Measurements from ENCODE around the gene ASTN2. TPM values are rescaled to one million over a fixed set of nuclear protein-coding genes. Genes with fewer than 3 reads are reported as not detected.

Gene ASTN2
- total RNA-seq, 1 experiment from 2014 or later, result 11.4 TPM

DNA sequence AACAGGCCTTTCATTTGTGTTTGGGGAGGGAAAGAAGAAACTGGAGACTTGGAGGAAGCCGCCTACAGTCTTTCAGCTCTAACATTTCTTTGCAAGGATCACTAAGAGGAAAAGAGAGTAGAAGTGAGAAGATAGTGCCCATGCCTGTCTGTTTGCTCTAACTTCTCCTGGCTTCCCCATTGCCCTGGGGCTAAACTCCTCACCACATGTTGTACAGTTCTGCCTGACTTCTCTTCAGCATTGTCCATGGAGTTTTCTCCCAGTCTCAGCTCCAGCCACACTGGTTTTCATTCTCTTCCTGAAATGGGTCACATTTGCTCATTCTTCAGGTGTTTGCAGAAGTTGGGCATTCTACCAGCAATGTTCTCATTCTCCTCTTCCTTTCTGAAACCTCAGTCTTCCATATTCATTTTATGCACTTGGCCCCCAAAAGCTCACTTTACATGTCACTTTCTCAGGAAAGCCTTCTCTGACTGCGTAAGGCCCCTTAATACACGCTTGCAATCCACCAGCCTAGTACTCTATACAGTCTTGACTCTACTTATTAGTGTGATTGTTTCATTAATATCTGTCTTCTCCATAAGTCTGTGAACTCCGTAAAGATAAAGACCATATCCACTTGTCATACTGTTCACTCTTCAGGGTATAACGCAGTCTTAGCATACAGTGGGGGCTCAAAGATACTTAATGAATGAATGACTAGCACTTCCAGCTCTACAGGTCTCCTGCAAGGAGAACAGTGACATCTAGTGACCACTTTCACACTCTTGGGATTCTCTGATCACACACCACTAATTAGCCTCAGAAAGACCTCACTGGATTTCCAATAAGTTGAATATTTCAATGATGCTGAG, 768.0 kb downstream of the ASTN2 start:
- peak; percentile 58 for DNase-seq (ENCODE audit: low read depth)

DNA sequence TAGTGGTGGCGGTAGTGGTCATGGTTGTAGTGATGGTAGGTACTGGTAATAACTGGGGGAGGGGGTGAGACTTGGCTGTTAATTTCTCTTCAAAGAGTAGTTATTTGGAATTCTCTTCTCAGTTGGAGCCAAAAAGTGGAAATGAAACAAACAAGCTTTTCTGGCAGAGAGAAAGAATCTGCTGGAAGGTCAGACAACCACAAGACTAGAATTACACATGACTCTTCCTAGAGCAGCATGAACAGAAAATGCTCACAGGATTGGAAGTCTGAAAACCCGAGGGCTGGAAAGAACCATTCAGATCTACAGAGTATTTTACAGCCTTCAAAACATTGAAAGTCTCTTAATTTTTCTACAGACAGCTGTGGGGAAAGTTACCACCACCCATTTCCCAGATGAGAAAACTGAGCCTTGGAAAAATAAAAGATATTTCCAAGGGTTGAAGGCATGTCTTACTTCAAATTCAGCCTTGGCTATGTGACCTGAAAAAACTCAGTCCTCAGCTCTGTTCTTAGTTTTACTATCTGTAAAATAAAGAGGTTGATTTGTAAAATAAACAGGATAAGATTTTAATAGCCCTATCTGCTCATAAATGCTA, 770.7 kb downstream of the ASTN2 start:
- no peak for DNase-seq (ENCODE audit: low read depth)

DNA sequence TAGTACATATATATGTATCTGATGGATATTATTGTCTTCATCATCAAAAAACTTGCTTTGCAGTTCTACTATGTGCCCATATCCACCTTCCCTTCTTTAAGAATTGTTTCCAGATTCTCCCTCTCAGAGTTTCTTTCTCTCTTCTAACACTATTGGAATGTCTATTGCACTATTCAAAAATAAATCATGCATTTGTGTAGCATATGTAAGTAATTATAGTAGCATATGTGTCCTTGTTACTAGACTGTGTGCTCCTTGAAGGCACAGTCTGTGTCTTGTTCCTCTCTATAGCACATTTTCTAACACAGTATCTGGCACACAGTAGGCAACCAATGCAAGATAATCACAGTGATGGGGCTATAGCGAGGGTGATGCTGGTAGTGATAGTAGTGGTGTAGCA, 771.2 kb downstream of the ASTN2 start:
- no peak for DNase-seq (ENCODE audit: low read depth)

DNA sequence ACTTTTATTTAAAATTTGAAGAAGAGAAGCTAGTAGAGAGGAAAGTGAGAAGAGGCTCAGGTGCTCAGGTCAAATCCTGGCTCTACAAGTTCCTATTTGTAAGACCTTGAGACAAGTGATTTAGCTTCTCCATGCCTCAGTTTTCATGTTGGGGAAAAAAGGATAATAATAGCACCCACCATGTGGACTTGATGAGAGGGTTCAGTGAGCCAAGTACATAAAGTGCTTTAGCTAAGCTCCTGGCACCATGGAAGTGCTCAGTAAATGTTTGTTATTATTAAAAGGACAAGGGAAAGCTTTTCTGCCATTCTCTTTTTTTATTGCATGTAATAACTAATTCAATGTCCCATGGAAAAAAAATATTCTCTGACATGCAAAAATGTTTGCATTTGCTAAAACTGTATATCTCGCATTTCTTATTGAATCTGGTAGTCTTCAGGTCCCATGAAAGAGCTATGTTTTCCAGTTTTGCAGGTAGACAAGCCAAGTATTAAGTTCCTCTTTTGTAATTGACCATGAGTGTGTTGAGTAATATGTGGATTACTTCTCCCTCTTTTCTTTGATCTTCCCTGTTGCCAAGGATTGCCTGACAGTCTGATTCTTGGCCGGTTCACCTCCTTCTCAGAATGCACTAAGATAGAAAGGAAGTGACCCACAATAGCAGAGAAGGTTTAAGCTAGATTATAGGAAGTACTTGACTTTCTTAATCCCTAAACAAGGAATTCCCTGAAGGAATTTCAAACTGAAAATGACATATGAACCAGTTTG, 773.4 kb downstream of the ASTN2 start:
- no peak for DNase-seq (ENCODE audit: low read depth)

DNA sequence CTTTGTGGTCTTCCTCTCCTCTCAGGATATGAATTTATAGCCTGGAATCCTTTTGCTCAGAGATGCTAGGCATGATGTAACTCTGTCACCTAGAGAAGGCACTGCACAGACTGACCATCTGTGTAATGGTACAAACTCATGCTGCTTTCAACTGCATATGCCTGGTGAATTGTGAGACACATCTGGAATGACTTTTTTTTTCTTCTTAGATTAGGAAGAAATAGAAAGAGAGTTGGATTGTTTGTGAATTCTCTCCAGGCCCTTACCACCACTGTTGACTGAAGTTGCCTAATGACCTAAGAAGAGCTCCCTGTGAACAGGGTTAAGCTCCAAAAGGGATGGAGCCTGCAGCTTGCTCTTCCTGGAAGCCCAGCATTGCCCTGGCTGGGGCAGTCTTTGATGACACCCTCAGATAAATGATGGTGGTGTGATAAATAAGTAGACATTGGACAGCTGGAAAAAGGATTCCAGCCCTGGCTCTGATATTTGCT, 775.6 kb downstream of the ASTN2 start:
- peak; percentile 51 for DNase-seq (ENCODE audit: low read depth)

DNA sequence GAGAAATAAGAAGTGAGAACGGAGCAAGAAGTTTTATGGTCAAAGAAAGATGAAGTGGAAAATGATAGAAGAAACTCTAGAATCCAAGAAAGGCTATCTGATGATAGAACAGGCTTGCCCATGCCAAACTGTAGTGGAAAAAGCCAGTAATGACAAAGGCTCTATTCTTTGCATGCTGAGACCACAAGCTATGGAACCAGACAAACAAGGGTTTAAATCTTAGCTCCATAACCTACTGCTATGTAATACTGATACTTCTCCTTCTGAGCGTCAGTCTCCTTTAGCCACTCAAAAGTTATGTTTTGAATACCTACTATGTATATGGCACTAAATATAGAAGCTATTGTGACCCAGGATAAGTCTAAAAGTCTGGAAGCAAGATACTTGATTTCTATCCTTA, 778.9 kb downstream of the ASTN2 start:
- no peak for DNase-seq (ENCODE audit: low read depth)

DNA sequence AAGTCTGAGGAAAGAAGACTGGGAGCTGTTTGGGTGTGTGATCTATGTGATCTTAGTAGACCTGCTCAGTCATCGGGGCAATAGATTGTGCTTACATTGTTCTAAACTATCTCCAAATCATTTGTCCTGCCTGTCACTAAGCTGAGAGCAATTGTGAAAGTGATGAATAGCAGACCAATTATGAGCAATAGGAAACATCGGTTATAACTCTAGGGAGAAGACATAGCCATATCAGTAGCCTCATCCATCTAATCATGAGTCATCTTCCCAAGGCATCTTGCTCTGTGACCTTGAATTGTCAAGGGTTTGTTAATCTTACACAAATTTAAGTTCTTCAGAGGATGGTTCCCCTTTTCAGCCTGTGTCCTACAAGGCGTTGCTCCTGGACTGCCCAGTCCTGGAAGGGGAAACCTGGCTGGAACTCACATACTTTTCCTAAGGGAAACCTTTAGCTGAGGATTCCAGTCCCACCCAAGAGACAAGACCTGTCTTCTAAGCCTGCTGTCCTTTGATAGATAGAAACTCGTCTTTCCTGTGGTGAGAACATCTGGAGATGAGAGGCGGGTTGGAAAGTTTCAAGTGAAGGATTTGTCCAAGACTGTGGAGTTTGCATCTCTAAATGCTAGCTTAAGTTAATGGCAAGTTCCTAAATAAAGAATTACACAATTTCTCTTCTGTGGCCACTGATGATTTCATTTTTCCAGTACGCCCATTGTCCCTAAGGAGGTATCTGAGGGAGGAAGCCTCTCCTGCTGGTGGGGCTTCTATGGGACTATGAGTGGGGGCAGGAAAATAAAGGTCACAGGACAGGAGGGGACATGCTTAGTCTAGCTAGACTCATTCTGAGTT, 781.6 kb downstream of the ASTN2 start:
- peak; percentile 72 for DNase-seq (ENCODE audit: low read depth)

DNA sequence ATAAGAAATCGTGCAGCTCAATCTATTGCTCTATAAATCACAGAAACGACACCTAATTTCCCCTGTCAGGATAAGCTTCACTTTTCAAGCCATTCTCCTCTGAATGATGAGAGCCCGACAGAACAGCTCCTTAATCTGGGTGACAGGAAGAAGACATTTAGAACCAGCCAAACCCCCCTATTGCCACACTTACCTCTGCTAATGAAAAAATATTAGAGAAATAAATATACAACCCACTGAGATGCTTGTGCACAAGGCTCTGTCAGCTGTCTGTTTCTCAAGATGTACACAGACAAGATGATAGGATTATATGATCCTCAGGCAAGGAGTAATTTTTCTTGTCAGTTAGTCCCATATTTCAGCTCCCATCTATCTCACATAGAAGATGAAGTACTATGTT, 785.2 kb downstream of the ASTN2 start:
- no peak for DNase-seq (ENCODE audit: low read depth)

DNA sequence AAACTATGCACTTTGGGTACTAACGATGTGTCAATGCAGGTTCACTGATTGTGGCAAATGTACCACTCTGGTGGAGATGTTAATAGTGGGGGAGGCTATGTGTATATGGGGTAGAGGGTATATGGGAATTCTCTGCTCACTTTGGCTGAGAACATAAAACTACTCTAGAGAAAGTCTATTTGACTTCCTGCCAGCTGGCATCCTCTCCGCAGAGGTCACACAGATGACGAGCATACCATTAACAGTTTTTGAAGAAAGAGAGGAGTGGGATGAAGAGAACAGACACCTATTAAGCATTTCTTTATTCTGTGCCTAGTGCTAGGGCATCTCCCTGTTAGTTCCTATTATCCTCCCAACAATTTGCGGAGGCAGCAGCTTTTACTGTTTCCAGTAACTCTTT, 786.1 kb downstream of the ASTN2 start:
- no peak for DNase-seq (ENCODE audit: low read depth)

DNA sequence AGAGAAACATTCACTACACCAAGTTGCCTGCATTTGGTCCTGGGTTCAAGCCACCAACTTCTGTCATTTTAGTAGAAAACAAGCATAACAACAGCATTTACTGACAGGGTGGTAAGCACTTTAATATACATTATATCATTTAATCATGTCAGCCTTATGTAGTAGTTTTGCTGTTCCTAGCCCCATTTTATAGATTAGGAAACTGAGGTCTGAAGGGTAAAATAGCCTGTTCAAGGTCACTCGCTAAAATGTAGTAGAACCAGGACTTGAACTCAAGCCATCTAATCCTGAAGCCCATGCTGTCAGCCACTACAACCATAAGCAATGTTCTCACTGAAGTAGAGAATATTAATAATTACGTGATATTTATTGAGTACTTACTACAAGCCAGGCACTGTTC, 787.4 kb downstream of the ASTN2 start:
- DNase-seq (ENCODE audit: low read depth), result no peak

DNA sequence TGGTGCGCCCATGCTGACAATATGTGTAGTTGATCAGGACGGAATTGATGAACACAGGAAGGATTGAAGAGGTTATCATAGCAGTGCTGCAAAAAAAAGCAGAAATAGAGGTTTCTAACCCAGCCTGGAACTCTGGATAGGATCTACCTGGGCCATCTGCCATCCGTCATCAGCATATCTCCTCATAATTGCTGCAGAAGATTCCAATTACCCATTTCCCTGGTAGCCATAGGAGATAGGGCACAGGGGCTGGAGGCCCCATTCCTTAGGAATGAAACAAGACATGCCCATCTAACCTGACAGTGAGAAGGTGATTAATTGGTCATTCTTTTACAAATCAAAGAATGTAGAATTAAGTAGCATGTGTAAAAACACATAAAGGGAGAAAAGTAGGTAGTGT, 788.1 kb downstream of the ASTN2 start:
- no peak for DNase-seq (ENCODE audit: low read depth)

DNA sequence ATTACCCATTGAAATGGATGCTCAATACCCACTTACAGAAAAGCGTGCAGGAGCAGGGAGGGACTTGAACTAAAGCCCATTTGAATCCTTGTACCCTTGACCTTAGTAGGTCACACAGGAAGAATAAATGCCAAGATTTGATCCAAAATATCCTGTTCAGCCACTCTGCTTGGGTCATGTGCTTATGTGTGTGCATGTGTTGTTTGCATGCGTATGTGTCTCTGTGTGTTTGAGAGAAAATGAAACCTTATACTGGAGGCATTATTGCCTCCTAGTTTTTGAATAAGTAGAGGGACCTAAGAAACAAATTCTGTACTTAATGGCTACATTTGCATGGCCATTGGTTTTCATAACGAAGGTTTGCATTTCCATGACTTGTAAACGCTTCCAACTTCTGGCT, 791.1 kb downstream of the ASTN2 start:
- DNase-seq (ENCODE audit: low read depth), result no peak

DNA sequence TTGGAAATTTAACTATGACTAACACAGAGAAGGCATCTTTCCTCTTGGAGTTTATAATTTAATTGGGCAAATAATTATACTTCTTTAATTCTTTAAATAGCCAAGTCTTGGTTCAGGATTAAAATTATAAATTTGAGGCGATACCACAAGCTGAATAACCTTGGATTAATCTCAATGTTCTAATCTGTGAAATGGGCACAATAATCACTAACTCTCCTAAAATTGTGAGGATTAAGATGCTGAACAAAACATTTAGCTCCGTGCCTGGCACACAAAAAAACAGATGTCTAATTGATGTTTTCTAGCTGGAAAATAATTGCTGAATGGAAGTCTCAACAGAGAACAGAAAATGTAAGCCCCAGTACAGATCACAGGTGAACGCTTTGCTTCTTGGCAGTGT, 797.5 kb downstream of the ASTN2 start:
- no peak for DNase-seq (ENCODE audit: low read depth)

DNA sequence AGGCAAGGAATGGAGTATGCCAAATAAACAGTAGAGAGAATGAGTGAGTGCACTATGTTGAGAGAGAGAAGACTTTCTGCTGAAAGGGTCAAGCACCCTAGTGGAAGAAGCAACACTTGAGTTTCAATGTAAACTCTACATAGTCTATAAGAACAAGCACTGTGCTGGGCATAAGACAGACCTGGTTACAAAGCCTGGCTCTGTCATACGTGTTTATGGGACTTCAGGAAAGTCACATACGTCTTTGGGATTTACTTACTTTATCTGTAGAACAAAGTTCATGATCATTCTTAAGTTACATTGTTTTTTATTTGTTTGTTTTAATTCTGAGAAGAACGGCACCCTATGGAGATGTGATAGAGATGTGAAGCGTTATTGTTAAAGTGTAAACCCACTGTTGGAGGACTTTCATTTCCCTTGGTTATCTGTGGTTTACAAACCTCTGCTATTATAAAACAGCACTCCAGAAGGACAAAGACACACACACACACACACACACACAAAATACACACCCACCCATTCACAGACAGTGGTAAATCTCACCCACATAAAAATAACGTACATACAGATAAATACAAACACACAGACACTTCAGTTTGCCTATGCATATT, 798.4 kb downstream of the ASTN2 start:
- no peak for DNase-seq (ENCODE audit: low read depth)

DNA sequence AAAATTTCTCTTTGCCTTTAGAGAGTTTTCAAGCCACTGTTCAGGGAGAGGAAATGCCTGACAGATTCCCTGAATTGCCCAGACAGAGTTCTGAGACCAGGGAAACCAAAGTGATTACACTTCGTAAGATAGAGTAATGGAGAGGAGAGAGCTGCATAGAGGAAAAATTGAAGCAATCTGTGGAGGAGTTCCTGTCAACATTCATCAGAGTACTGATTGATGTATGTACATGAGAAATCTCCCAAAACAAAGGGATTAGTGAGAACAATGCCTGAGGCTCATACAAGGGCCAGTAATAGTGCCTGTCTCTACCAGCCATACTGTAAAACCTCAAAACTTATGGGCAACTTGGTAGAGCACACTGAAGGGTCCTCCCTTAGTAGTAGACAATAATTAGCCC, 806.8 kb downstream of the ASTN2 start:
- no peak for DNase-seq (ENCODE audit: low read depth)

DNA sequence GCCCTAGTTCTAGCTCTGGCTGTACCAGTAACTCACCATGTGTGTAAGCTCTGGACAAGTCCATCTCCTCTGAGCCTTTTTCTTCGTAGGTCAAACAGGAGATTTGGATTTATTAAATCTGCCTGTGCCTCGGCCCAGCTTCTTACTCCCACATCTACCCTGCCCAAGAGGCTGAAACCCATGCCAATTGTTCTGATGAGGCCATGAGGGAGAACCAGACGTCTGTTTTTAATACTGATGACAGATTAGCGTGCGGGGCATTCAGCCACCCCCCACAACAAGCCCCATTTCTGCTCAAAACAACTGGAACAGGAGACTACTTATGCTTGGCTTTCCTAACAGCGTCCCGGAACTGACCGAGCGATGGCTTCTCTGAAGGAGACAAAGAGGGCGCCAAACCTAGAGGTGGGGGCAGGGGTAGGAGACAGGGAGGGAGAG, 808.9 kb downstream of the ASTN2 start:
- no peak for DNase-seq (ENCODE audit: low read depth)

DNA sequence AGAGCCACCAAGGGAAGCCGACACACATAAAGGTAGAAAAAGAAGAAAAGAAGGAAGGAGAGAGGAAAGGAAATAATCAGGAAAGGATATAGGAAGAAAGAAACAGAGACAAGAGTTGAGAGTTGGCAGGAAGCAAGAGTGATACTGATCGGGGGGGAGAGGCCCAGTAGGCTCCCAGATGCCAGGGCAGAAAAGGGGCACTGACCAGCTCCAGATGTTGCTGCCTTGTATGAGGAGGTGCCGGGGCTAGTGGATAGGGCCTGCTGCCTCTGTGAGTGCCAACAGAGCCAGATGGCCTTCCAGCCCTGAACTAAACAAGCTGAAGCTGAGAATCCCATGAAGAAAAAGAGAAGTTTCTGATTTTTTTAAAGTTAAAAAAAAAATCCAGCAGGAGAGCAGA, 809.8 kb downstream of the ASTN2 start:
- no peak for DNase-seq (ENCODE audit: low read depth)

DNA sequence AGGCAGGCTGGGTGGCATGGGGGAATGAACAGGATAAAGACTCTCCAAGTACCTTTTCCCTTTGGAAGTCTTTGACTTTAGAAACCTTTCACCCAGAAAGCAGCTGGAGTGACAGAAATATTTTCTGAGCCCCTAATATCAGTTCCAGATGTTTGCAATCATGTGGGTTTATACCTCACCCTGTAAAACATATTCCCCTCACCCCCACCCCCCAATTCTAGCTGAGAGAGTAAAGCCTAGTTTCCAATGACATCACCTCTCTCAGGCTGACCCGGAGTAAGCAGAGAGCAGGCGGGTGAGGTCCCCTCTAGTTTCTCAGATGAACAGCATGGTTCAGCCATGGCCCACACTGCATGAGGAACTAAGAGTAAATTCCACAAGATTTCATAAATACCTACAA, 810.6 kb downstream of the ASTN2 start:
- no peak for DNase-seq (ENCODE audit: low read depth)

DNA sequence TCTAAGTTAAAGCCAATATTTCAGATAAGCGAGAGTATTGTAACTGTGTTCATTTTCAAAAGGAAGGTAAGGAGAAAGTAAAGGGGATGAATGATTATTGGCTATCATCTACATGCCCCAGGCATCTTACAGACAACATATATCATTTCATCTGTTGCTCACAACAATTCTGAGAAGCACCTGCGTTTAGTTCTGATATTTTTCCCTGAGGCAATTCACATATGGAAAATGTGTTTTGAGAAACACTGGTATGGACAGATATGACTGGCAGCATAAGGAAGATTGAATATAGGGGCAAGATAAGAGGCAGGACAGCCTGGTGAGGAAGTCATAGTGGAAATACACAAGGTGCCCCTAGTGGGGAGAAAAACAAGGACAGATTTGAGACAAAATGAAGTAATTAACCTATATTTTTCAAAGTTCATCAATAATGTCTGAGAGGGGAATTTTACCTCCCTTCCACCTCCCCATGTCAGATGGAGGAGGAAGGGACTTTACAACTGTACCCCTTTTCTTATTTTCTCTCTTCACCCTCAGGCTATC, 815.4 kb downstream of the ASTN2 start:
- no peak for DNase-seq (ENCODE audit: low read depth)

DNA sequence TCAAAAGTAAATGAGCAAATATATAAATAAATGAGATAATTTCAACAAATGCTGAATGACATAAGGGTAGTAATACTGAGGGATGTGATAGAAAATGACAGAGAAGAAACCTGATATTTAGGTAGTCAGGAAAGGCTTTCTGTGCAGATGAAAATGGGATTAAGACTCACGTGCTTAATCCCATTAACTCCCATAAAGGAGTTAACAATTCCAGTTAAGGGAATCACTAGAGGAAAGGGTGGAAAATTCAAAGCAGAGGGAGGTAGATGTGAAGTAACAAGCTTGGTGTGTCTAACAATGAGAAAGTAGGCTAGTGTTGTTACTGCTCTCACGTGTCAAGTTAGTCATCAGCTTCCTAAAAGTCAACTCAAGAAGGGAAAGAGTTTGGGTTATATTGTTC, 818.2 kb downstream of the ASTN2 start:
- DNase-seq (ENCODE audit: low read depth), result peak; percentile 10

Measured in HT1080 (cell line).